ENCODE measurements around the gene NKX2-8. TPM values are rescaled to one million over a fixed set of nuclear protein-coding genes. Genes with fewer than 3 reads are reported as not detected.
"Not testable (repeated sequence)": the region's sequence is repeated elsewhere in the genome, so short reads cannot be mapped to it uniquely, and the experiment has no call there.

The NKX2-8 gene
- total RNA-seq, 4 donors from 2014 or later: not detected

DNA sequence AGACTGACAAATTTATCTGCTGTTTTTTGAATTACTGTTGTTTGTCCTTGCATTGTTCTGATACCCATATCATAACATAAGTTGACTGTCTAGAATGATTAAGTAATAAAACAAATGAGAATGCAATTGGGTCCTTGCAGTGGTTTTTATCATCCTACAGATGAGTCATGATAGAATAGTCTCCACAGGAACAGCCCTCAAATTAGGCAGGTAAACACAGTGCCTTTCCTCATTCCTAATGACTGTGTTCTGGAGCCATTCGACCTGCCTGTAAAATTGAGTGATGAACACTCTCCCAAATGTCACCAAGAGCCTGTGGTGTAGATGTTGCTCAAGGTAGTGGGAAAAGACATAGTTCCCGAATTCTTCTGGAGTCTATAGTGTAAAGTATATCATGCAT lies 12.3 kb downstream of the NKX2-8 start:
- no peak overlapping the region for H3K27ac ChIP-seq
- H3K36me3 ChIP-seq: no peaks in the 10 kb centered on the region
- peaks cover 0 to 26% of the 10 kb centered on the region in 2 donors for H3K27me3 ChIP-seq
- TF ChIP-seq POLR2A (IDR thresholded peaks at IDR 0.05) (no peak), EP300 (IDR thresholded peaks at IDR 0.05) (no peak)
- TF ChIP-seq, protein P1, sequence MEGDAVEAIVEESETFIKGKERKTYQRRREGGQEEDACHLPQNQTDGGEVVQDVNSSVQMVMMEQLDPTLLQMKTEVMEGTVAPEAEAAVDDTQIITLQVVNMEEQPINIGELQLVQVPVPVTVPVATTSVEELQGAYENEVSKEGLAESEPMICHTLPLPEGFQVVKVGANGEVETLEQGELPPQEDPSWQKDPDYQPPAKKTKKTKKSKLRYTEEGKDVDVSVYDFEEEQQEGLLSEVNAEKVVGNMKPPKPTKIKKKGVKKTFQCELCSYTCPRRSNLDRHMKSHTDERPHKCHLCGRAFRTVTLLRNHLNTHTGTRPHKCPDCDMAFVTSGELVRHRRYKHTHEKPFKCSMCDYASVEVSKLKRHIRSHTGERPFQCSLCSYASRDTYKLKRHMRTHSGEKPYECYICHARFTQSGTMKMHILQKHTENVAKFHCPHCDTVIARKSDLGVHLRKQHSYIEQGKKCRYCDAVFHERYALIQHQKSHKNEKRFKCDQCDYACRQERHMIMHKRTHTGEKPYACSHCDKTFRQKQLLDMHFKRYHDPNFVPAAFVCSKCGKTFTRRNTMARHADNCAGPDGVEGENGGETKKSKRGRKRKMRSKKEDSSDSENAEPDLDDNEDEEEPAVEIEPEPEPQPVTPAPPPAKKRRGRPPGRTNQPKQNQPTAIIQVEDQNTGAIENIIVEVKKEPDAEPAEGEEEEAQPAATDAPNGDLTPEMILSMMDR (IDR thresholded peaks at IDR 0.05): no peak
- DNase-seq (ENCODE audit: low spot score in 2 of 2): no peak
- H3K4me1 ChIP-seq: no peaks in the 10 kb centered on the region
- WGBS, 2 donors: 58 to 68% methylated on average over 2 of the region's 2 CpGs
- H3K4me3 ChIP-seq: no peak overlapping the region
- H3K9me3 ChIP-seq: no peaks in the 10 kb centered on the region

DNA sequence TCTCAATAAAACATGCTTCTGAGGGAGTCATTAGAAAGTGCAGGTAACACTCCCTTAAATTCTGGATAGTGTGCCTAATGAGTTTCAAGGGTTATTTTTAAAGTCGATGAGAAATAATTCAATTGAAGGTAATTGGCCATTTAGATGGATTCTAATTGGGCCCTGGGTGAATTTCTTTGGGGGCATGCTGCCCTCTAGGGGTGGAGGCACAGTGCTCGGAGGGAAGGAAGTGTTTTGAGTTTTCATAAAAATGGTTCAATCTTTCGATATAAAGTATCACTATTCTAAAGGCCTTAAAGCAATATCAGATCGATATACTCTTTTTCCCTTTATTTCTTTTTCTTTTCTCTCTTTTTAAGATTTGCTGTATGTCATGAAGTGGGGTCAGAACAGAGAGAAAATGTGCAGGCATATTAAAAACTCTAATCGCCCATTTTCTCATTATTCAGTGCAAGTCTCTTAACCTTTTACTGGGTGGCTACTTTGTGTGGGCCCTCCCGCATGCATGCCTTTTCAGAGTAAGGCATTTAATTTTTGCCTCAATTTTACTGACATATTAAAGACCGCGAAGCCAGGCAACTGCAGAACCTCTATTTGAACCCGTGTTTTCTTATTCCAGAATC lies 25.5 kb downstream of the NKX2-8 start:
- Histone ChIP-seq H3K9me3 (no peaks in the 10 kb centered on the region), H3K36me3 (no peaks in the 10 kb centered on the region), H3K27me3 (peaks cover 0 to 23% of the 10 kb centered on the region in 2 donors), H3K27ac (no peak overlapping the region), H3K4me1 (no peaks in the 10 kb centered on the region), H3K4me3 (no peak overlapping the region)
- WGBS, 2 donors: 53 to 58% methylated on average over 9 of the region's 9 CpGs
- TF ChIP-seq EP300 (IDR thresholded peaks at IDR 0.05): no peak
- TF ChIP-seq, protein P1 (IDR thresholded peaks at IDR 0.05): peak in 4 of 5 experiments; percentile 55 to 80 (median 61)
- DNase-seq (ENCODE audit: low spot score in 2 of 2): peak in 1 of 2 donors; percentile 16

DNA sequence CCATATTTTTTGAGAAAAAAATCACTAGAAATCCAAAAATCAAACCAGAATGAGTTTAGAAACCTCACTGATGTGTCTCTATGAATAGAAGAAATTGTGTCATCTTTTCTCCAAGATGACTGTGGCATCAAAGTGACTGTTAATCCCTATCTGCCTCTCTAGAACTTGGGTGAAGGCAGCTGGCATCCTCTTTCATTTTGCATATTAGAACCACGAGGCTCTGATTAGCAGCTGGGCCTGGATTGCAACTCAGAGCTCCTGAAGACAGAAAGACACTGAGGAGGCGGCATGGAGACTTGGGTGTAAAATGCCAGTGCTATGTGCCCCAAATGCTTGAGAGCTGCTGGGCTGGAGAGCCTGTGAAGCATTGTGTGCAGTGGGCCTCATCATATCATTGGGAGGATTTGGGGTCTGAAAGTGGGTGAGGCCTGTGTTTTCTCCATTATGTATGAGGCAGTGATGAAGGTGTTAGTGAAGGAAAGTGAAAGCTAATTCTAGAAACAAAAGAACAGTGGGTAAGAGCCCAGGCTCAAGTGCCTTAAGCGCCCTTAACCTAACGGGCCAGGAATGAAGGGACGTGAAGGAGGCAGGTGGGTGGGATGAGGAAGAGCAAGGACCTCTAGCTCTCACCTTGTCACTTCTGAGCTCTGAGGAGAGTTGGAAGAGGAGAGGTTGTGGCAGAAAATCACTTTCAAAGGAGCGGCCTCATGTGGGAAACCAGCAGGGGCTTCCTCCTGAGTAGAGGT lies 26.2 kb downstream of the NKX2-8 start:
- Histone ChIP-seq H3K9me3 (no peaks in the 10 kb centered on the region), H3K36me3 (no peaks in the 10 kb centered on the region), H3K4me3 (no peak overlapping the region), H3K4me1 (no peaks in the 10 kb centered on the region), H3K27me3 (peaks cover 0 to 16% of the 10 kb centered on the region in 2 donors), H3K27ac (no peak overlapping the region)
- WGBS, 2 donors: 73 to 81% methylated on average over 6 of the region's 6 CpGs
- no peak for DNase-seq (ENCODE audit: low spot score in 2 of 2)
- no peak for TF ChIP-seq EP300 (IDR thresholded peaks at IDR 0.05)
- TF ChIP-seq POLR2A (IDR thresholded peaks at IDR 0.05): no peak
- TF ChIP-seq, protein P1 (IDR thresholded peaks at IDR 0.05): no peak

DNA sequence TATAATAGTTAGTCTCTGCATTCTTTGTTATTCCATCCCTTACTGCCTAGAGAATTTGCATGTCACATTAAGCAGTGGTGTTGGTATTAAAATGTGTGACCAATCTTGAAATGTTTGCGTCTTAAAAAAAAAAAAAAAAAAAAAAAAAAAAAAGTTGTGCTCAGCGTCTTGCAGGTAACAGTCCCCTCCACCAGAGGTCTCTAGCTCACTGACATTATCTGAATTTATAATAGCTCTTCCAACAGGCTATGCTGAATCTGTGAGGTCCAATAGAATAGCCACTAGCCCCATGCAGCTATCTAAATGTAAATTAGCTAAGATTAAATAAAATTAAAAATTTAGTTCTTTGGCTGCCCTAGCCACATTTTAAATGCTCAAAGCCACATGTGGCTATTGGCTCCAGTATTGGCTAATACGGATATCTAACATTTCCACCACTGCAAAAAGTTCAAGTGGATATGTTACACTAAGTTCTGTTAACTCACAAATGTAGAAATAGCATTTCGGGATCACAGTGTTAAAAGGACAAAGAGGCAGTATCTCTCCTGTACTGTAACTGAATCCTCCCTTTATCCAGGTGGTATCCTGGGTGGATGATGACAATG lies 28.7 kb downstream of the NKX2-8 start:
- H3K36me3 ChIP-seq: no peaks in the 10 kb centered on the region
- TF ChIP-seq EP300 (IDR thresholded peaks at IDR 0.05): no peak
- TF ChIP-seq POLR2A (IDR thresholded peaks at IDR 0.05): no peak
- TF ChIP-seq, protein P1 (IDR thresholded peaks at IDR 0.05): peak; percentile 26 to 62 (median 39)
- no peak overlapping the region for H3K4me3 ChIP-seq
- H3K27ac ChIP-seq: no peak overlapping the region
- DNase-seq (ENCODE audit: low spot score in 2 of 2): peak in 1 of 2 donors; percentile 16
- H3K27me3 ChIP-seq: no peaks in the 10 kb centered on the region
- 39 to 46% methylated on average over 4 of the region's 4 CpGs for WGBS, 2 donors
- H3K4me1 ChIP-seq: no peaks in the 10 kb centered on the region
- no peaks in the 10 kb centered on the region for H3K9me3 ChIP-seq

DNA sequence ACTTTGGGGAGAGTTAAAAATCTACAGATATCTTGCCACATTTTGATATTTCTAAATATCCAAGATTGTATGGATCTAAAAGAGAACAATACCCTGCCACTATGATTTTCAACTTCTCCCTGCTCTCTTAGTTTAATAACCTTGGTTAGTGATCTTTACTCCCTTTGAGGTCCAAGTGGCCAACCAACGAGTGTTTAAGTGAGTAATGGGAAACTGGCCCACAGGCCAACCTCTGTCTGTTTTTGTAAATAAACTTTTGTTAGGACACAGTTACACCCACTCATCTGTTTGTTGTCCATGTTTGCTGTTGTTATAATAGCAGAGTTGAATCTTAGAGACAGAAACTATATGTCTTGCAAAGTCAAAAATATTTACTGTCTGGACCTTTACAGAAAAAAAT lies 31.5 kb downstream of the NKX2-8 start:
- H3K27me3 ChIP-seq: no peaks in the 10 kb centered on the region
- WGBS, 2 donors: 15 to 20% methylated on average over 1 of the region's 1 CpG
- H3K36me3 ChIP-seq: no peaks in the 10 kb centered on the region
- H3K9me3 ChIP-seq: no peaks in the 10 kb centered on the region
- DNase-seq (ENCODE audit: low spot score in 2 of 2): no peak
- H3K4me1 ChIP-seq: no peaks in the 10 kb centered on the region
- no peak for TF ChIP-seq EP300 (IDR thresholded peaks at IDR 0.05)
- TF ChIP-seq, protein P1 (IDR thresholded peaks at IDR 0.05): no peak
- TF ChIP-seq POLR2A (IDR thresholded peaks at IDR 0.05): no peak
- H3K4me3 ChIP-seq: no peak overlapping the region
- no peak overlapping the region for H3K27ac ChIP-seq

DNA sequence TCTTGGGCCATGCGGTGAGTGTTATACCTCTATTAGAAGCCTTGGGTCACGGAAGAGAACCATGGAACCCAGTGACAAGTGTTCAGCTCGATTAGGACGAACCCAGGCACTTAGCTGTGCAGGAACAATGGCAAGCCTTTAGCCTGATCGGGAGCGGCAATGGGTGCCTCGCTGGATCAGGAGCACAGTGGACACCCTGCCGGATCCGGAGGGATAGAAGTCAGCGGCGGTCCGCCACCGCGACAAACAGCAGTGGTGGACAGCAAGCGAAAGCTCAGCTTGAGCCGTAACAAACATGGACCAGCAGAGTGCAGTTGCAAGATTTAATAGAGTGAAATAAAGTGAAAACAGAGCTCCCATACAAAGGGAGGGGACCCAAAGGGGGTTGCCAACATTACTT lies 38.1 kb downstream of the NKX2-8 start:
- WGBS, 2 donors: 95 to 96% methylated on average over 16 of the region's 16 CpGs
- not testable (repeated sequence) for DNase-seq (ENCODE audit: low spot score in 2 of 2); H3K4me3 ChIP-seq; H3K9me3 ChIP-seq; H3K27ac ChIP-seq; H3K36me3 ChIP-seq; H3K4me1 ChIP-seq
- H3K27me3 ChIP-seq: peaks cover 0 to 12% of the 10 kb centered on the region in 2 donors
